ENCODE results near the gene HHATL.

Gene HHATL

GRCh38 chr3:42702066-42702951 is at the start of gene HHATL:
HHATL (minus strand) TSS chr3:42702798; CDS start chr3:42700826, 1,972 bp downstream.
- DNase-seq = peak; percentile 56

GRCh38 chr3:42751609-42752008 is 49.0 kb upstream of the HHATL start:
- no peak for DNase-seq

DNA sequence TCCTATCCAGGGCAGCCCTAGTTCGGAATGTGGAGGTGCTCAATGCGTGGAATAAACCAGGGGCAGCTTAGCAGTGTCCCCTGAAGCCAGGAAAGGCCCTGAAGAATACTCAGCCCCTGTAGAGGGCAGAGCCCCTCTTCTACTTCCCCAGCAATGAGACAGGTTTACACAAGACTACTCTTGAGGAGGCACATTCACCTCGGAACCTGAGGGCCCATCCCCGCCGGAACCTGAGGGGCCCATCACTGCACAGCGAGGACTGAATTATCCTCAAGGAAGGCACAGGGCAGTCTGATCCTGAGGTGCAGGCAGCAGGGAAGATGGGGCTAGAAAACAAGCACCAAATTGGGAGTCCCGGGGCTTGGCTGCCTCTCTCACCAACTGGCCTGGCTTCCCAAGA is 48.2 kb upstream of the HHATL start:
- no peak for DNase-seq

- DNase-seq = no peak
Measured at GRCh38 chr3:42749753-42750231, 47.2 kb upstream of the HHATL start.

GRCh38 chr3:42749025-42749752 is 46.6 kb upstream of the HHATL start:
- no peak for DNase-seq

DNA sequence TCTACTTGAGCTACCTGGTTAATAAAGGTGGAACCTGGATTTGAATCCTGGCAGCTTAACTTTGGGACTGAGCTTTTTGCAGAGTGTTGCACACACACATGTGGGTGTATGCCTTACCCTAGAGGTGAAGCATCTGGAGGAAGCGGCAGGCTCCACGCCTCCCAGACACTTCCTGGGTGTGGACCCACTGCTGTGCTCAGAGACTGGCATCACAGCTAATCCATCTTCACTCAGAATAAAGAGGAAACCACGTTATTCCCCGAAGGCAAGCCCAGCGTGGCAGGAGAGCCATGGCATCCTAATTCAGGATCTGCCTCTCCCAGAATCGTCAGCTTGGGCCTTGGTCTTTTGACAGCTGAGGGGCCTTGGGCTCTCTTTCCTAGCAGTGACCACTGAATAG is 45.0 kb upstream of the HHATL start:
- DNase-seq = no peak

- peak; percentile 83 for DNase-seq
Measured at GRCh38 chr3:42746455-42747450, 44.2 kb upstream of the HHATL start.

DNA sequence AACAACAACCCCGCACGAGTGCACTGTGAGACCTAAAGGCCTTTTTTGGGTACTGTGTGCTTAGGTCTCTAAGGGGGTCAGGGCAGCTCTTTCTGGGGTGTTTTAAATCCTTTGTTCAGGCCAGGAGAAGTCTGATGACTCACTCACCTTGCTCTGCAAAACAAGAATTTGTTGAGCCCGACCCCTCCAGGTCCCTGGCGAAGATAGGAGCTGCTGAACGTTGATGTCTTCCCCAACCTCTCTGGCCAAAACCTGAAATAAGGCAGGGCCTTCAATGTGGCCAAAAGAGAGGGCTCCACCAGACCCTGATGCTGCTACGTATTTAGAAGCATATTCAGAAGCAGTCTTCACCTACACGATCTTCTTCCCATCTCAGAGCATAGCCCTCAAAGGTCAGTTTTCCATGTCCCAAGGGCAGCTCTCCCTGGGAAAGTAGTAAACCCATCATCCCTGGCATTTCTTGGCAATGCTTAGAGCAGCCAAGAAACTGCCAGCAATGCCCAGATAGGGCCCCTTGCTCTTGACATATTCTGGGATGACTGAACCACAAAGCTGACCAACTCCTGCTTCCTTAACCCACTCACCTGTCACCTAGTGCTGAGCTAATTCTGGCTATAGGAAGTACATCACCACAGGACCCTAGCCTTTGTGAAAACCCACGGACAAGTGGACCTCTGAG is 43.3 kb upstream of the HHATL start:
- peak; percentile 70 for DNase-seq

DNA sequence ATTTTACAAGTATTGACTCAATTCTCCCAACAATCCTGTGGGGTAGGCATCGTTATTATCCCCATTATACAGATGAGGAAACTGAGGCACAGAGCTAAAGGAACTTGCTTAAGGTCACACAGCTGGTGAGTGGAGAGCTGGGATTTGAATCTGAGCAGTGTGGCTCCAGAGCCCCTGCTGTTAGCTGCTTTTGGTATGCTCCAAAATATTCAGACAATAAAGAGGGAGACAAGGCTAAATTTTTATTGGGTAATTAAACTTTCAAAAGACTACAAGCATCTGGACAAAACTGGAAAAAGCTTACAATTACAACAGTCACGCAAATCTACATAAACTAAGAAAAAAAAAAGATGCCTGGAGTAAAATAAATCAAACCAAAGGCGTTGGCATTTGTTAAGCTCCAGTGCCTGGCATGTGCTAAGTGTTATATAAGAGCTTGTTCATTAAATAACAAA is 42.7 kb upstream of the HHATL start:
- DNase-seq = peak; percentile 39

DNA sequence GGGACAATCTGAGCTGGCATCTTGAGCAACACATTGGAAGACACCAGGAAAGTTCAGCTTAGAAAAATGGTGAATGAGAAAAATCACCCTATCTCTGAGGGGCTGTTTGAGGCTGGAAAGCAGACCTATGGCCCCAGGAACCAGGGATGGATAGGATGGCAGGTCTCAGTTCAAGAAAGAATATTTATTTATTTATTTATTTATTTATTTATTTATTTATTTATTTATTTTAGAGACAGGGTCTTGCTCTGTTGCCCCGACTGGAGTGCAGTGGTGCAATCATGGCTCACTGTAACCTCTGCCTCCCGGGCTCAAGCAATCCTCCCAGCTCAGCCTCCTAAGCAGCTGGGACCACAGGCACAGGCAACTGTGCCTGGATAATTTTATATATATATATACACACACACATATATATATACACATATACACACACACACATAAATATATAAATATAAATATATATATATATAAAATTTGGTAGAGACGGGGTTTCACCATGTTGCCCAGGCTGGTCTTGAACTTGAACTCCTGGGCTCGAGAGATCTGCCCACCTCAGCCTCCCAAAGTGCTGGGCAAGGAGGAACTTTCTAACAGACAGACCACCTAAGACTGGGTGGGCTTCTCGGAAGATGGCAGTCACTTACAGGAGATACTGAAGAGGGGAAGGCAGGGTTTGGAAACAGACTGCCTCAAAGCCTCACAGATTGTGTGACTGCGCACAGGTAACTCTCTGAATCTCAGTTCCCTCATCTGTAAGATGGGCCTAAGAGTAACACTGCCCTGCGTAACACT is 40.8 kb upstream of the HHATL start:
- no peak for DNase-seq

GRCh38 chr3:42742688-42743087 is 40.1 kb upstream of the HHATL start:
- DNase-seq = no peak

DNA sequence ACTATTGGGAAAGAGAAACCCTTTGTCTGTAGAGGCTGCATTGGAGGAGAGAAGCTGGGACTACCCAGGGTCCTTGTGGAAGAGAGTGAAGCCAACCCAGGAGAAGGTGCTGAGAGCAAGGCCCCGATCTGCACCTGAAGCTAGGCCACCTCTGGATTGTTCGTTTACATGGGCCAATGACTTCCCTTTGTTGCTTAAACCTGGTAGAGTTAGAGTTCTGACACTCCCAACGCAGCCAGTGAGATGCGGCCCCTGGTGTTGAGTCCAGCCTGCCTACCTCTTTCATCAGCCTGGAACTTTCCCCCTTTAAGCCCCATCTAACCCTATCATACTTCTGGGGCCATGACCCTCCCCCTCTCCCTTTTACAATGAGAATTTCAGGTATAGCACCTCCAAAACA is 39.7 kb upstream of the HHATL start:
- DNase-seq = no peak

- no peak for DNase-seq
Measured at GRCh38 chr3:42741796-42742195, 39.2 kb upstream of the HHATL start.

DNA sequence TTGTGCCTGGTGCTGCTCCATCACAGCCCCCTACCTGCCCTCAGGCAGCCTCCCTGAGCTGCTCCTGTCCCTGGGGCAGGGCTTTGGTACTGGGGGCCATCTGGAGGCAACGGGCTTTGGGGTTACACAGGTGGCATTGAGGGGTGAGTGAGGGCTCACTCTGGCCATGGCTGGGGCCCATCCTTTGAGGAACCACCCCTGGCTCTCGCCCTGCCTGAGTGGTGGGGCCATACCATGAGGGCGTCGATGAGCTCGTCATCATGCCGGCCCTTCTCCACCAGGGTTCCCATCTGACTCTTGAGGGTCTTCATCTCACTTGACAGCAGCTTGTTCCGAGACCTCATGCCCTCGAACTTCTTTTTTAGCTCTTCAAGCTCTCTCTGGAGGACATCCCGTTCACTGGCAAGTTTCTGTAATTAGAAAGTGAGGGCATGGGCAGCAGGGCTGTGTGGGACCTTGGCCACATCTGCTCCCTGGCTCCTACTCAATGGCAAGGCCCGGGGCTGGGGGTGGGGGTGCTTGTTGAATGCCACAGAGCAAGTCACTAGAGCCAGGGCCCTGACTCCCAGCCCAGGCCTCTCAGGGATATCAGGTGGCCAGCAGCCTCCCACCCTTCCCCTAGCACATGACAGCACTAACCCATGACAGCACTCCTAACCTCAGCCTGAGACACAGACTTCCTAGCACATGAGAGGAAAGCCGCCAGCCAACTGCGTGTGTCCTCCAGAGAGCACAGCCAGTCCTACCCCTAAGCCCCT is 37.0 kb upstream of the HHATL start:
- peak; percentile 8 for DNase-seq

- DNase-seq = no peak
Measured at GRCh38 chr3:42736531-42736930, 33.9 kb upstream of the HHATL start.

DNA sequence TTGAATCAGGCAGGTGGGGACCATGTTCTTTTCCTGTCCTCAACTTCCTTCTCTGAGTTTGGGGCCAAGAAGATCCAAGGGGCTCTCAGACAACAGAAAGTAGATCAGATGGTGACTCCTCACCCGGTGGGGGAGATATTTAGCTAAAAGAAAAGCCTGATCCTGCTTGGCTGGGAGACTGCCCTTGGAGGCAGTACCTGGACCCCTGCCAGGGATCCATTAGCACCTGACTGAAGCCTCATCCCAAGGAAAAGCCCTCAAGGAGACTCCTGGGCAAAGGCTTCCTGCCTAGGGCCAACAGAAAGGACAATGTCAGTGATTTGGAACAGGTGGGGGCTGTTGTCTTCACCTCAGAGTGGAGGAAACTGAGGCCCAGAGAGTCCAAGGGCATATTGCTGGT is 33.5 kb upstream of the HHATL start:
- peak; percentile 21 for DNase-seq

- DNase-seq = no peak
Measured at GRCh38 chr3:42735615-42736014, 33.0 kb upstream of the HHATL start.

DNA sequence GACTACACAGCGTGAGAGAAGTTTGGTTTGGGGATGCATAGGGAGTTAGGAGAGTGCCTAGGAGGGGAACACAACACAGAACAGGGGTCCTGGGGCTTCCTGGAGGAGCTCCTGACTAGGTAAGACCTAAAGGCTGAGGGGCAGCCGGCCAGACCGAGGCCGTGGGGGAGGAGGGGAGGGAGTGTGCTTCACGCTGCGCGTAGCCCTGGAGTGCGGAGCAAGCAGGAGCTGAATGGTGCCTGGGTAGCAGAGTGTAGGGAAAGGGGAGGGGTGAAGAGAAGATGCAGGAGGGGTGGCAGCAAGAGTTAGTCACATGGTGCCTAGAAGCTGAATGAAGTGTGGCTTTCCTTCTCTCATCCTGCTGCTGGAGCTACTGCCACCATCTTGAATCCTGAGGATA is 32.4 kb upstream of the HHATL start:
- no peak for DNase-seq

GRCh38 chr3:42734263-42734860 is 31.8 kb upstream of the HHATL start:
- DNase-seq = no peak
